DOHH2 (cell line): ENCODE measurements around the gene S100P.

Experiments
- H3F3A ChIP-seq: fragments of 200-600 bp; sonication (generic), shearing (Covaris generic); 2 replicates; pipeline ENCODE4 v1.6.0; 2016; ENCODE audit warnings: antibody characterized with exemption, mild to moderate bottlenecking; ENCODE audit not compliant: control insufficient read depth, insufficient read depth
- H3K27ac ChIP-seq: fragments of 200-600 bp; sonication (generic); 2 replicates; pipeline ENCODE4 v1.5.1; 2014; ENCODE audit warnings: low read depth, mild to moderate bottlenecking, low read length, moderate library complexity
- H3K27me3 ChIP-seq: fragments of 200-600 bp; sonication (generic); 2 replicates; pipeline ENCODE4 v1.6.1; 2014; ENCODE audit warnings: mild to moderate bottlenecking, low read length, mixed read lengths; ENCODE audit not compliant: control insufficient read depth
- H3K36me3 ChIP-seq: fragments of 200-600 bp; sonication (generic); 2 replicates; pipeline ENCODE4 v1.6.1; 2014; ENCODE audit warnings: mild to moderate bottlenecking, low read length, moderate library complexity, mixed read lengths; ENCODE audit not compliant: control insufficient read depth
- H3K4me1 ChIP-seq: fragments of 200-600 bp; sonication (generic); 2 replicates; pipeline ENCODE4 v1.6.1; 2014; ENCODE audit warnings: mild to moderate bottlenecking, low read length, mixed read lengths; ENCODE audit not compliant: control insufficient read depth
- H3K4me2 ChIP-seq: fragments of 200-600 bp; sonication (generic); 2 replicates; pipeline ENCODE4 v1.6.0; 2014; ENCODE audit warnings: mild to moderate bottlenecking, low read length, moderate library complexity
- H3K4me3 ChIP-seq: fragments of 200-600 bp; sonication (generic); 2 replicates; pipeline ENCODE4 v1.5.1; 2014; ENCODE audit warnings: mild to moderate bottlenecking, low read length, mixed read lengths
- H3K79me2 ChIP-seq: fragments of 200-600 bp; sonication (generic); 2 replicates; pipeline ENCODE4 v1.6.1; 2014; ENCODE audit warnings: mild to moderate bottlenecking, low read length, mixed read lengths; ENCODE audit not compliant: control insufficient read depth
- H3K9me2 ChIP-seq: fragments of 200-600 bp; sonication (generic); replicated peaks from 2 replicates; pipeline ENCODE4 v1.6.1; 2014; ENCODE audit warnings: mild to moderate bottlenecking, low read length, mixed read lengths; ENCODE audit not compliant: control insufficient read depth
- H3K9me3 ChIP-seq: fragments of 200-600 bp; sonication (generic); 2 replicates; pipeline ENCODE4 v1.6.1; 2014; ENCODE audit warnings: antibody characterized with exemption, low read length, mixed read lengths; ENCODE audit not compliant: control insufficient read depth, insufficient read depth
- H4K20me1 ChIP-seq: fragments of 200-600 bp; sonication (generic); 2 replicates; pipeline ENCODE4 v1.6.0; 2014; ENCODE audit warnings: low read depth, mild to moderate bottlenecking, antibody characterized with exemption, low read length, moderate library complexity; ENCODE audit not compliant: control insufficient read depth, insufficient read depth
- EZH2phosphoT487 ChIP-seq: fragments of 200-600 bp; sonication (generic); IDR thresholded peaks from 2 replicates; pipeline ENCODE4 v1.6.1; 2017; ENCODE audit warnings: borderline replicate concordance, mild to moderate bottlenecking, antibody characterized with exemption, low read length, moderate library complexity, mixed read lengths
- TF ChIP-seq, protein P1 (sequence below): fragments of 200-600 bp; sonication (generic); IDR thresholded peaks from one replicate; pipeline ENCODE4 v1.5.1; 2014; ENCODE audit warnings: antibody characterized with exemption, mild to moderate bottlenecking, low read depth, low read length; ENCODE audit not compliant: poor library complexity, severe bottlenecking

The S100P gene

DNA sequence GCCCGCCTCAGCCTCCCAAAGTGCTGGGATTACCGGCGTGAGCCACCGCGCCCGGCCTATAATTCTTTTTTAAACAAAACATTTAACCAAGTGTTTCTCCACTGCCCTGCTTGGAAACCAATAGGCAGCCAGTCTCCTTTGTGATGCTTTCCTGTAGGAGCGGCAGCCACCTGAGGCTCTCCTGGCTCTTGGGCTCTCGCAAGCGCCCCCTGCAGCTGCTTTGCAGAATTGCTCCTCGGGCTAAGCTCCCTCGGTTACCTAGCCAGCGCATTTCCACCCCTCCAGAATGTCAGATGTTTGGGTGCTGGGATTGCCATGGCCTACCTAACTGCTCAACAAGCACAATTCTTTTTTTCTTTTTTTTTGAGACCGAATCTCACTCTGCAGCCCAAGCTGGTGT lies 7.7 kb downstream of the S100P start:
- no peak for TF ChIP-seq EZH2phosphoT487
- TF ChIP-seq, protein P1, sequence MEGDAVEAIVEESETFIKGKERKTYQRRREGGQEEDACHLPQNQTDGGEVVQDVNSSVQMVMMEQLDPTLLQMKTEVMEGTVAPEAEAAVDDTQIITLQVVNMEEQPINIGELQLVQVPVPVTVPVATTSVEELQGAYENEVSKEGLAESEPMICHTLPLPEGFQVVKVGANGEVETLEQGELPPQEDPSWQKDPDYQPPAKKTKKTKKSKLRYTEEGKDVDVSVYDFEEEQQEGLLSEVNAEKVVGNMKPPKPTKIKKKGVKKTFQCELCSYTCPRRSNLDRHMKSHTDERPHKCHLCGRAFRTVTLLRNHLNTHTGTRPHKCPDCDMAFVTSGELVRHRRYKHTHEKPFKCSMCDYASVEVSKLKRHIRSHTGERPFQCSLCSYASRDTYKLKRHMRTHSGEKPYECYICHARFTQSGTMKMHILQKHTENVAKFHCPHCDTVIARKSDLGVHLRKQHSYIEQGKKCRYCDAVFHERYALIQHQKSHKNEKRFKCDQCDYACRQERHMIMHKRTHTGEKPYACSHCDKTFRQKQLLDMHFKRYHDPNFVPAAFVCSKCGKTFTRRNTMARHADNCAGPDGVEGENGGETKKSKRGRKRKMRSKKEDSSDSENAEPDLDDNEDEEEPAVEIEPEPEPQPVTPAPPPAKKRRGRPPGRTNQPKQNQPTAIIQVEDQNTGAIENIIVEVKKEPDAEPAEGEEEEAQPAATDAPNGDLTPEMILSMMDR = peak; percentile 58
- Histone ChIP-seq H4K20me1 (no peaks in the 10 kb centered on the region), H3K4me1 (no peaks in the 10 kb centered on the region), H3K27ac (no peak overlapping the region), H3K4me2 (no peak overlapping the region), H3K27me3 (no peaks in the 10 kb centered on the region), H3F3A (no peaks in the 10 kb centered on the region), H3K36me3 (peaks cover 24% of the 10 kb centered on the region), H3K9me2 (no peaks in the 10 kb centered on the region), H3K79me2 (peaks cover 37% of the 10 kb centered on the region), H3K9me3 (no peaks in the 10 kb centered on the region), H3K4me3 (no peak overlapping the region)

DNA sequence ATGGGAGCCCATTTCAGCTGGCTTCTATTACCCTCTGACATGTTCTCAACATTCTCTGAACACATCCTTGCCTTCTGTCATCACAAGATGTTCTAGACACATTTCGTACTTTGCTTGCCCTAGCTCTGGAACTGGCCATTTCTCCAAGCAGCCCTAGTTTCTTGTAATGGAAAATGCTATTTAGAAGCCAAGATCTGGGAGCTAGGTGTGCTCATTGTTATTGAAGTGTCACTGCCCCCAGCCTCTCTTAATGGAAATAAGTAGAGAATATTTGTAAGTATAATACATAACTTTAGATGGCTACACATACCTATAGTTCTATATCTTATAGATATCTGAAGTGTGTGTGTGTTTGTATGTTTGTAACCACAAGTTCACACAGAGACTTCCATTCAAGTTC lies 9.1 kb downstream of the S100P start:
- peaks cover 51% of the 10 kb centered on the region for H3K79me2 ChIP-seq

DNA sequence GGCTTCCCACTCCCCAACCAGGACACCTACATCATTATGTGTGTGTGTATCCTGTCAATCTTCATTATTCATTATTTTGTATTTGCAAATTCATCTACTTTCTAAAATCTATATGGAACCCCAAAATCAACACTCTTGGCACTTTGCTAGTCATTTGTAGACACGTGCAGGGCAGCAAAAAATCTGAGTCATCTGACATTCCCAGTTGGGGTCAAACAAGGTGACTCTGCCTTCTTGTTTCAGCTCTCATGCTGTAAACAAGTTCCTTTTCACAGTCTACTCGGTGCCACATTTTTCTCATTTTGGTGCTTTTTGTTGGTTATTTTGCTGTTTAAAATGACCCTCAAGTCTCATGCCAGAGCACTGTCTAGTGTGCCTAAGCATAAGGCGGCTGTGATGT lies 10.1 kb downstream of the S100P start:
- TF ChIP-seq, protein P1 = no peak
- TF ChIP-seq EZH2phosphoT487 = no peak
- Histone ChIP-seq H3K4me2 (no peak overlapping the region), H4K20me1 (peaks cover 3% of the 10 kb centered on the region; the same call in 1 of the 2 replicates), H3F3A (no peaks in the 10 kb centered on the region), H3K36me3 (peaks cover 48% of the 10 kb centered on the region), H3K4me1 (peaks cover 17% of the 10 kb centered on the region), H3K27ac (no peak overlapping the region), H3K9me3 (peaks cover 11% of the 10 kb centered on the region; the same call in 1 of the 2 replicates), H3K79me2 (peaks cover 61% of the 10 kb centered on the region), H3K9me2 (no peaks in the 10 kb centered on the region), H3K4me3 (no peak overlapping the region), H3K27me3 (no peaks in the 10 kb centered on the region)

More for the DNA sequence above, 9.1 kb downstream of the S100P start:
- no peak overlapping the region for H3K4me3 ChIP-seq
- no peaks in the 10 kb centered on the region for H3F3A ChIP-seq
- H3K4me1 ChIP-seq = peaks cover 7% of the 10 kb centered on the region
- H3K4me2 ChIP-seq = no peak overlapping the region
- H3K27ac ChIP-seq = no peak overlapping the region
- H4K20me1 ChIP-seq = peaks cover 3% of the 10 kb centered on the region; the same call in 1 of the 2 replicates
- peaks cover under 1% of the 10 kb centered on the region; the same call in 1 of the 2 replicates for H3K9me3 ChIP-seq
- peaks cover 38% of the 10 kb centered on the region for H3K36me3 ChIP-seq
- H3K27me3 ChIP-seq = no peaks in the 10 kb centered on the region
- H3K9me2 ChIP-seq = no peaks in the 10 kb centered on the region
- TF ChIP-seq, protein P1 = no peak
- no peak for TF ChIP-seq EZH2phosphoT487

DNA sequence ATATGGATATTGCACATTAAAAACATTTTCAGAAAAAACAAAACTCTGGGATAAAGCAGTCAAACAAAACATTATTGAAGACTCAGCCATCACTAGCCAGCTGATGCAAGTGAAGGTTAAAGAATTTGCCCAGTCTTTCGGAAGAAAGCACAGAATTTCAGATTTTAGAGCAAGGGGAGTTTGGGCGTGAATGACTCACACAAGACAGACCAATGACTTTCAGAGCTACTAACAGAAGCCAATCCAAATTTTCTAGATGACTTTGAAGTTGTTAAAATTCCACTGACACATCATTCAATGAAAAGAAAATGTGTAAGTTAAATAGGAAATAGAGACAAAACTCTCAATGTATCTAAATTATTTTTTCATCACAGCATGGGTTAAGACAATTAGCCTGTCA lies 12.0 kb downstream of the S100P start:
- H3K9me2 ChIP-seq = no peaks in the 10 kb centered on the region
- TF ChIP-seq, protein P1 = no peak
- no peak for TF ChIP-seq EZH2phosphoT487
- peaks cover 69% of the 10 kb centered on the region for H3K79me2 ChIP-seq
- H3K27me3 ChIP-seq = no peaks in the 10 kb centered on the region
- H3F3A ChIP-seq = no peaks in the 10 kb centered on the region
- H3K4me1 ChIP-seq = peaks cover 30% of the 10 kb centered on the region
- no peak overlapping the region for H3K27ac ChIP-seq
- no peak overlapping the region for H3K4me2 ChIP-seq
- peaks cover 54% of the 10 kb centered on the region for H3K36me3 ChIP-seq
- H3K9me3 ChIP-seq = peaks cover 21% of the 10 kb centered on the region
- H3K4me3 ChIP-seq = no peak overlapping the region
- H4K20me1 ChIP-seq = peaks cover 3% of the 10 kb centered on the region; the same call in 1 of the 2 replicates
